DMS53 treated with DMSO at 0.1 percent for 48 hours (cell line): ENCODE results near the gene DCUN1D1.
"Not testable (repeated sequence)": the region's sequence is repeated elsewhere in the genome, so short reads cannot be mapped to it uniquely, and the experiment has no call there.

Source experiments
- DNase-seq: peaks from one replicate; lab custom pipeline; 2025; ENCODE audit not compliant: unreplicated experiment; lab: John Stamatoyannopoulos, UW

The DCUN1D1 gene

DNA sequence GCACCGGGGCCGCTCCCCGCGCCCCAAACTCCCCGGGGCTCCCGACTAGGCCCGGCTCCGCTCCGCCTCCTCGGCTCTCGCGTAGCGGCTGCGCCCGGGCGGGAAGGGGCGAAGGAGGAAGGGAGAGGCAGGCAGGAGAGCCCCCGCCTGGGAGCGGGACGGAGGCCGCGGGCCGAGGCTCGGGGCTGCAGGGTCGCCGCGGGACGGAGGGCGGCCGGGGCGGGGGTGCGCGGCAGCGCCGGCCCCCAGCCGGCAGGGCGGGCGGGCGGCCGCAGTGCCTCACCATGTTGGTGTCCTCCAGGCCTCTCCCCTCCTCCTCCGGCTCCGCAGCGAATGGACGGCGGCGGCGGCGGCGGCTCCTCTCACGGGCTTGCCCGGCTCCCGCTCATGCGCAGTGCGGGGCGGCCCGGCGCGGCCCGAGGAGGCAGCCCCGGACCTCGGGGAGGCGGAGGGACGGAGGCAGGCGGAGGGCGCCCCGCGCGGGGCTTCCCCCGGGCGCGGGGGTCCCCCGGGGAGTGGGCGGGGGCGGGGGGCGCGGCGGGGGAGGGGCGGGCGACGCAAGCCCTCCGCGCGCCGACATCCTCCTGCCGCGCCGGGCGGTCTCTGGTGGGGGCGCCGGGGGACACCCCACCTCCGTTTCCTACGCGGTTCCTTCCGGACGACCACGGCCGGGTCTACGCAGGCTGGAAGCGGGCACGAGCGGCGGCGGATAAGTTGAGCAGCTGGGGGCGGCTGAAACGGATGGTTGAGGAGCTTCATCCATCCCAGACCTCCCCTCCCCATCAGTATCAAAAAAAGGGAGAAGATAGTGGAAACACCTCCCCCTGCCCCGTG is at the start of gene DCUN1D1:
TSS of gene DCUN1D1 (minus strand) at position 335 of the 834 bp plus-strand sequence. CDS start at position 286, 49 bp downstream.
- DNase-seq: peak; percentile 51

DNA sequence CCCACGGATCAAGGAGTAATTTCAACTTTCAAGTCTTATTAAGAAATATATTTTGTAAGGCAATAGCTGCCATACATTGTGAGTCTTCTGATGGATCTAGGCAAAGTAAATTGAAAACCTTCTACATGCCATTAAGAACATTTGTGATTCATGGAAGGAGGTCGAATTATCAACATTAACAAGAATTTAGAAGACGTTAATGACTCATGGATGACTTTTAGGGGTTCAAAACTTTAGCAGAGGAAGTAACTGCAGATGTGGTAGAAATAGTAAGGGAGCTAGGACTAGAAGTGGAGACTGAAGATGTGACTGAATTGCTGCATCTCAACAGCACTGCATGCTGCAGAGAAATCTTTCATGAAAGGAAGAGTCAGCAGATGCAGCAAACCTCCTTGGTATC is 48.1 kb upstream of the DCUN1D1 start:
- no peak for DNase-seq

DNA sequence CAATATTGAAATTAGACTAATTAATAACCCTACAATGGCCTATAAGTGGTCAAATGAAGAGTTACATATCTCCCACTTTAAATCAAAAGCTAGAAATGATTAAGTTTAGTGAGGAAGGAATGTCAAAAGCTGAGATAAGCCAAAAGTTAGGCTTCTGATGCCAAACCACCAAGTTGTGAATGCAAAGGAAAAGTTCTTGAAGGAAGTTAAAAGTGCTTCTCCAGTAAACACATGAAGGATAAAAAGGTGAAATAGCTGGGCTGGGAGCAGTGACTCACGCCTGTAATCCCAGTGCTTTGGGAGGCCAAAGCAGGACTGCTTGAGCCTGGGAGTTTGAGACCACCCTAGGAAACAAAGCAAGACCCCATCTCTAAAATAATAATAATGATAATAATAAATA is 46.9 kb upstream of the DCUN1D1 start:
- DNase-seq: no peak

DNA sequence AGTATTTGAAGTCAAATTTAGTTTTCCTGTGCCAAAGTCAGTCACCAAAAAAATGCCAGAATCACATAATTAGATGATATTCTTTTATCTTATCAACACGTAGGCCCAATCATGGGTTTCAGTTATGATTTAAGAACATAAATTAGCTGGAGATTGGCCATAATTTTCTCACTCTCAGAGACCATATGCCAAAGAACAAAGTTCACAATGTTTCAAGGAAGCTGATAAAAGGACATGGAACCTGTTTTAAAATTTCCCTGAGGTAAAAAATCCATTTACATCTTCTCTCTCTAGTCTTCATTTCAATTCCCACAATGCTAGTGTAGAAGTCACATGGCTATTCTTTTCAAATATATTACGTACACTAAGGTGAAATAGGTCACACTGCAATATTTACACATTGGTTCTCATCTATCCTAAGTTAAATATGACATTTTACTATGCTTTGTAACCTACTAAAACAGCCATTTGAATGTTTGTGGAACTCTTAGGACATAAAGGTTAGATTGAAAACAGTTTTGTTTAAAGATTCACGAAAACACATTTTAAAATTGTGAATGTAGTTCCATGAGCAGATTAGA is 42.7 kb upstream of the DCUN1D1 start:
- peak; percentile 5 for DNase-seq

DNA sequence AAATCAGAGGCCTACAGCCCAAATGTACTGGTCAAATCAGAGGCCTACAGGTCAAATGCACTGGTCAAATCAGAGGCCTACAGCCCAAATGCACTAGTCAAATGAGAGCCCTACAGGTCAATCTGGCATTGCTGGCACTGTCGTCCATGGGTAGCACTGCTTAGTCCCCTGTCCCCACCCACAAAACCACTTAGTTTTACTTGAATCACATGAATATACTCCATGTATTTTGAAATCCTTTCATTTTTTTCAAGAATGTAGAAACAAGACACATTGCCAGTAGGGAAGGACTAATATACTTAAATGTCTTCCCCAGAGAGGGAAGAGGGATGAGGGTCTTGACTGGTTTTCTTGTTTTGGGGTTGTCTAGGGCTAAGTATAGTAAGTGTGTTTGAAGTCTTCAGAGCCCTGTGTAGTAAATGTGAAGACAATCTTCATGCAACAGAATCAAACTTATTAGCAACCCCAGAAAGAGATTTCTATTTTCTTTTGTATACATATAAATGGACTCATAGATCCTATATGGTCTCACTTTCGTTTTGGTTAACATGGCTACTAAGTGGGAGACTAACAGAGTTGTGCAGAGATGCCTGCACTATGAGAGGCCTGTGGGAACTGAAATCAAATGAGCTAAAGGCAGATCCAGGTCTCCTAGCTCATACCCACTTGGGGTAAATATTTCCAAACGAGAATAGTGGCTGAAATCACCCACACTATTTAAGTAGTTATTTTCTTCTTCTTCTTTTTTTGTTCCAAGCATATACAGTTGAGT is 38.3 kb upstream of the DCUN1D1 start:
- no peak for DNase-seq

DNA sequence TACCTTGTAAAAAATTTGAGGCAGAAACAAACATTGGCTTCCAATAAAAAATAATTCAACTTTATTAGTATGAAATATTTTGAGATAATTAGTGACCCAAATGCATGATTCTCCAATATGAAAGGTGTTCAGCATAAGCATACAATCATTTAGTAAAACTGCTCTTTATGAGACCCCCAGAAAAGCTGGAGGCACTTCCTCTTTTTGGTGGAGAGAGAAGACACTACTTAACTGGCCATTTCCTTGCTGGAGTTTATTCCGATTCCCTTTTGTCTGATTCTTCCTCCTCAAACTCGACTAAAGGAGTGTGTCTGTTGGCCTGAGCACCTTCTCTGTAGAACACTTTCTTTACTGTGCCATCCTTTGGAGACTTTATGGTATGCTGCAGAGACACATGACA is 34.8 kb upstream of the DCUN1D1 start:
- no peak for DNase-seq

DNA sequence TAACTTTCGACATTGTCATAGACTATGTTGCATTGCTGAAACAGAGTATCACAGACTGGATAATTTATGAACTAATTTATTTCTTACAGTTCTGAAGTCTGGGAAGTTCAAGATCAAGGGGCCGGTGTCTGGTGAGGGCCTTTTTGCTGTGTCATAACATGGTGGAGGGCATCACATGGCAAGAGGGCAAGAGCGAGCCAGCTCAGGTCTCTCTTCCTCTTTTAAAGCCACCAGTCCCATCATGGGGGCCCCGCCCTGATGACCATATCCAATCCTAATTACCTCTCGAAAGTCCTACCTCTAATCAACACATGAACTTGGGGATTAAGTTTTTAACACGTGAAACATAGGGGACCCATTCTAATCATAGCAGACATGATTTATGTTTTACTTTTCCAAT is 33.5 kb upstream of the DCUN1D1 start:
- no peak for DNase-seq

DNA sequence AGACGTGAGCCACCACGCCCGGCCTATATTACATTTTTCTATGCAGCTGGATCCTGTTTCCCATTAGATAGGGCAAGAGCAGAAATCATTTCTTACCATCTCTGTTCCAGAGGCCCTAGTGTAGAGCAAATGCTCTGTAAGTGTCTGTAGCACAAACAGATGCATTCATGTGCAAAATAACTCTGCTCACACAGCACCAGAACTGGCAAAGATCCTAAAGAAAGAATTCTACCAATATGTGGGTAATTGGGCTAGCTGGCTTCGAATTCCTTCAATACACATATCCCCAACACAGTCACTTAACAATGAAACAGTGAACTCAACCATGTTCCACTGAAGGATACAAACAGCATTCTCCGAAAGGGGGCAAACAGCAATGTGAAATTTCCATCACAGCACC is 32.7 kb upstream of the DCUN1D1 start:
- no peak for DNase-seq

DNA sequence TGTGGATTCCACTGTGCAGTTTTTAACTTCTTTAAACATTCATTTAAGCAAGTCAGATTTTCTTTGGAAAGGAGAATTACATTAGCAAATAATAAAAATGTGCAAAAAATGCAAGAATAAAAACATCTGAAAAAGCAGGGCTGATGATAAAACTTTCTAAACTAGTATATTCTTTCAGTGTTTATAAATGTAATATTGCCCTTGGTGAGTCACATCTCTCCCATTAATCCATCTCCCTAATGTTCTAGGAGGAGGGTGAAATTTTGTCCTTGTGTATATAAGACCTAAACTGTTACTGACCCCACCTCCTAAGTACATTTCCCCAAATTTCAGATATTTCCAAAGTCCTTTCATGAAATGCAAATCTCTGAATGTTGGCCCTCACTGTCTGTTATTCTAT is 28.5 kb upstream of the DCUN1D1 start:
- no peak for DNase-seq

DNA sequence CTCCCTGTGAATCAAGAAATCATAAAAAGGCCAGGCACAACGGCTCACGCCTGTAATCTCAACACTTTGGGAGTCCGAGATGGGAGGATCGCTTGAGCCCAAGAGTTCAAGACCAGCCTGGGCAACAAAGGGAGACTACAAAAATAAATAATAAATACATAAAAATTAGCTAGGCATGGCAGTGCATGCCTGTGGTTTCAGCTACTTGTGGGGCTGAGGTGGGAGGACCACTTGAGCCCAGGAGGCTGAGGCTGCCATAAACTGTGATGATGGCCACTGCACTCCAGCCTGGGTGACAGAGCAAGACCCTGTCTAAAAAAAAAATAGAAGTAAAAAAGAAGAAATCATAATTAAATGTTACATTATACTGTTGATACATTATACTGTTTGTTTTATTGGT is 28.0 kb upstream of the DCUN1D1 start:
- DNase-seq: no peak

DNA sequence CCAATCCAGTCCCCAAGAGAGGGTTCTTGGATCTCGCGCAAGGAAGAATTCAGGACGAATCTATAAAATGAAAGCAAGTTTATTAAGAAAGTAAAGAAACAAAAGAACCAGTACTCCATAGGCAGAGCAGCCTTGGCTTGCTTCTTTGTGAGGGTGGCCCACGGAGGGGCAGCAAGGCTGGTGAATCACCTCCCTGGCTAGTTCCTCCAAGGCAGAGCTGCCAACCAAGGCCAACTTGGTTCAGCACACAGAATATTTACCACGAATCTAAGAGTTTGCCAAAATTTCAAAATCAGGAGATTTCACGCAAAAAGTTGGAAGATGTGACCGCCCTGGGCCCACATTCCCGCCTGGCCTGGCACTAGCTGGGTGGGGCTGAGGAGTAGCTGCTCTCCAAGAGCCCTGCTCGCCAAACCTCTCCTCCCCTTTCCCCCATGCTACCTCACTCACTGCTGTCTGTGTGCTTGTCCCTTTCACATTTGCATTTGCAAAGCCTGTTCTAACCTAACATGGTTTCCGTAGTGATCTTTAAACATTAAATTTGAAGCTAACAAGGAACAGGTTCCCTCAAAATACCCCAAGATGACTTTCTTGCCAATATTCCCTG is 26.2 kb upstream of the DCUN1D1 start:
- DNase-seq: no peak

DNA sequence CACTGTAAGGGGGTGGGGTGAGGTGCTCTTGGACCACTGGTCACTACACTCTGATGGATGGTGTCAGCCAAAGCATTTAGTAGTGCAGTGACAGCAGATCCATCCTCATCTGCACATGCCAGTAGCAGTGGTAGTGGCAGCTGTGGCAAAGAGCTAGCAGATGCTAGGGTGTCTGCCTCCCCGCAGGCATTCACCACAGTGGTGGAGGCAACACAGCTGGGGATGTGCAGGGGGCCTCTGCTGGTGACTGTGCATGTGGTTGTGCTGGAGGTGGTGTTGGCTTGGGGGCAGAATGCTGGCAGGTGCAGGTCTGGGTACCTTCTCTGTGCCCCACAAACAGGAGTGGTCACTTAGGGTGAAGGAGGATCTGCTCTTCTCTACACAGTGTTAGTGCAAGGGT is 19.4 kb upstream of the DCUN1D1 start:
- no peak for DNase-seq

DNA sequence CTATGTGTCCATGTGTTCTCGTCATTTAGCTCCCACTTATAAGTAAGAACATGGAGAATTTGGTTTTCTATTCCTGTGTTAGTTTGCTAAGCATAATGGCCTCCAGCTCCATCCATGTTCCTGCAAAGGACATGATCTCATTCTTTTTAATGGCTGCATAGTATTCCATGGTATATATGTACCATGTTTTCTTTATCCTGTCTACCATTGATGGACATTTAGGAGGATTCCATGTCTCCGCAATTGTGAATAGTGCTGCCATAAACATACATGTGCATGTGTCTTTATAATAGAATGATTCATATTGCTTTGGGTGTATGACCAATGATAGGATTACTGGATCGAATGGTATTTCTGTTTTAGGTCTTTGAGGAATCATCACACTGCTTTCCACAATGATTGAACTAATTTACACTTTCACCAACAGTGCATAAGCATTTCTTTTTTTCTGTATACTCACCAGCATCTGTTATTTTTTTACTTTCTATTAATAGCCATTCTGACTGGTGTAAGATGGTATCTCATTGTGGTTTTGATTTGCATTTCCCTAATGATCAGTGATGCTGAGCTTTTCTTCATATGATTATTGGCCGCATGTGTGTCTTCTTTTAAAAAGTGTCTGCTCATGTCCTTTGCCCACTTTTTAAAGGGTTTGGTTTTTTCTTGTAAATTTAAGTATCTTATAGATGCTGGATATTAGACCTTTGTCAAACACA is 13.3 kb upstream of the DCUN1D1 start:
- DNase-seq: not testable (repeated sequence)

DNA sequence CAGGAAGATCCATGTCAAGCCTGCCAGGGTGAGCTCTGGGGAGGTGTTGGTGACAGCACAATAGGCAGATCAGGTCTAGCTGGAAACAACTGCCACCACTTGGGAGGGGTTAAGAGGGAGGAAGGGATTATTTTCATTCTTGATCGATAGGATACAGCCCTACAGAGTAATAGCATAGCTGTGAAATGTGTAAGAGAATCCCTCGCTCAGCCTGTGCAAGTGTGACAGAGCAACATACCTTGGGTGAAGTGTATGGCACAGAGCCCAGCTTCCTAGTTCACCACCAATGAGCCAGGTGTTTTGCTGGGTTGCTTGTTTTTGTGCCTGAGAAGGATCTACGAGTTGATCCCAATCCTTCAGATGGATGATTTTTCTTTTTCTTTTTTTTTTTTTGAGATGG is 9.2 kb upstream of the DCUN1D1 start:
- no peak for DNase-seq

DNA sequence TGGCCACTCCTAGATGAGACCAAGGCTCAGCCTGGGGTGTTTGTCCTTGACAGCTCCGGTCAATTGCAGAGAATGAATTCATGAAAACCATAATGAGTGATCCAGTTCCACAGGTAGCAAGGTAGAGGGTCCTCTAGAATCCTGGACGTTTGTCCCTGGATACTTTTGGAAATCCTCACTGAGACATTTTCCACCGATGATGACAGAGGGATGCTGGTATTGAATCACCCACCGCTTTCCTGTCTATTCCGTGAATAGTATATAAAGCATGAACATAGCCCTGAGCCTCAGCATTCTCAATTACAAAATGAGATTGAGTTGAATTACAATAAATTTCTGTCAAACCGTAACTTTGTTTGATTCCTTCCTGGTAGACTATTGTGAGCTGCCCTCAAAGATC is 5.7 kb upstream of the DCUN1D1 start:
- DNase-seq: no peak

DNA sequence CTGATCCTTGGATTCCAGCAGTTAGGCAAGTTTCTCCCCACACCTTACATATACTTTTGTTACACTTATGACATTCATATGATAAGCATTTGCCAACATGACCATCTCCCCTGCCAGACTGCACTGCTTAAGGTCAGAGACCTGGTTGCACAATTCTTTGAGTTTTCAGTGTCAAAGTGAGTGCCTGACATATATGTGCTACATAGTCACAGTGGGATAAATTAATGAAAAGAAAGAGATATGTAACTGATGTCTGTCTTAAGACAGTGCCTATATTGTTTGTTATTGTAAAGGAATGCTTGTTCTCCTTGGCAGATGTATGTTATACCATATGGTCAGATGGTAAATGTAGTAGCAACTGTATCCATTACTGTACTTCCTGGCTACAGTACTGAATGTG is 3.5 kb upstream of the DCUN1D1 start:
- no peak for DNase-seq

DNA sequence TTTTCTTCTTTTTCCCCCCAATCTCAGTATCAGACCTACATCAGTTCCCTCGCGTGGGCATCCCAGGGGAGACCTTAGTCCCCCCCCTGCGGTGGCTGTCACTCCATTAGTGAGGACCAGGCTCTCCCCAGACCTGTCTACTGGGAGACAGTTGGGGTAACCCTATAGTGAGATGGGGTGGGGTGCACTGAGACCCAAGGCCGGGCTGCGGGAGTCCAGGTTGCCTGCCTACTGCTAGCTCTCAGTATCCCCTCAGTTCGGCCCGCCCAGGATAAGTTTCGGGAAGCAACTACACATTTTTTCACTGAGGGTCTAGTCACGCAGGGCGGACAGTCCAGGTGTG is 671 bp upstream of the DCUN1D1 start:
- no peak for DNase-seq

DNA sequence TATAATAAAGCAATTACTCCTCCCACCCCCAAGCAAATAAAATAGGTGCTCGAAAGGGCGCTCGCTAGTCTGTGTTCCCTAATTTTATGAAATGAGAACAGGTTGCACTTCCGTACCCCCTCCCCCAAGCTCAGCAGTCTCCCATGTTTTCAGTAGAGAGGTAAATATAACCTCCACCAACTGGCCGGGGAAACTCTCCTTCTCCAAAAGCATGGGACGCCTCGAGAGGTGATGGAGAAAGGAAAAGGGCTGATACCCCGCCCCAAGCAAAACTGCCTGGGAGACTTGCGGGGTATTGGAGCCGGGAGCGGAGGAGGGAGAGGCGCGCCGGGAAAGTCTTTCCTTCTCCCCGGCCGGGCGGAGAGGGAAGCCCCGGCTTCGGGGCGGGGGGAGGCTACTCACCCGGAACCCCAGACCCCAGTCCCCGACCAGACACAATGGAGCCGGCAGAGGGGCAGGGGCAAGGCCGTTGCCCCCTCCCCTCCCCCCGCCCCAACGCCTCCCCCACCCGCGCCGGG is 605 bp downstream of the DCUN1D1 start:
- no peak for DNase-seq

DNA sequence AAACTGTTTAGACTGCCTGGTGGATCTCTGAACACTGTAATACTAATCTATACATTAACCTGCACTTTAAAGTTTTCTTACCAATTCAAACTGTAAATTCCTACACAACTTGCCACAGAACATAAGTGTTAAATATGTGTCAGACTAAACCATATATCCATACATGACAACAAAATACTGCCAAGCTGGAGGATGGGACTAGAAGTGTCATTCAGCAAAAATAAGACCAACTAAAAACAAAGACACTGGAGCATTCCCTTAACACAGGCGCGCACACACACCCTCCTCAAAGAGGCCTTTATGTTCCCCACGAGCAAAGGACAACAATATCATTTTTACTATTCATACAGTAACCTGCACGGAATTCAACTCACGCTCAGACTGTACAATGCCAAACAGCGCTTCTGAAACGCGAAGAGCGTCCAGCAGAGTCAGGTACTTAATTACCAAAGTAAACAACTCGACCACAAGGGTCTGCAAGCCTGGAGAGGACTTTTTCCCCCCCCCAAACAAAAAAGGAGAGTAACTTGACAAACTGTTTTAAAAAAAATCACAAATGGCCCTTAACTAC is 1.1 kb downstream of the DCUN1D1 start:
- no peak for DNase-seq

DNA sequence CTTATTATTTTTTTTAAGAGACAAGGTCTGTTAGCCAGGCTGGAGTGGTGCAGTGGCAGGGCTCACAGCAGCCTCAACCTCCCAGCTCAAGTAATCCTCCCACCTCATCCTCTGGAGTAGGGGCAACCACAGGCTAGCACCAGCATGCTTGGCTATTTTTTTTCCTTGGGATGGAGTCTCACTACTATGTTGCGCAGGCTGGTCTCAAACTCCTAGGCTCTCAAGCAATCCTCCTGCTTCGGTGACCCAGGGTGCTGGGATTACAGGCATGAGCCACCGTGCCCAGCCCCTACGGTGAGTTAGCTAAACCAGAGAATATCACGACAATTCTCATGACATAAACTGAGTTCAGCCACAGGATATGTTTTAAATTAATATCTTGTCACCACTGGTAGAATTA is 2.0 kb downstream of the DCUN1D1 start:
- DNase-seq: no peak

DNA sequence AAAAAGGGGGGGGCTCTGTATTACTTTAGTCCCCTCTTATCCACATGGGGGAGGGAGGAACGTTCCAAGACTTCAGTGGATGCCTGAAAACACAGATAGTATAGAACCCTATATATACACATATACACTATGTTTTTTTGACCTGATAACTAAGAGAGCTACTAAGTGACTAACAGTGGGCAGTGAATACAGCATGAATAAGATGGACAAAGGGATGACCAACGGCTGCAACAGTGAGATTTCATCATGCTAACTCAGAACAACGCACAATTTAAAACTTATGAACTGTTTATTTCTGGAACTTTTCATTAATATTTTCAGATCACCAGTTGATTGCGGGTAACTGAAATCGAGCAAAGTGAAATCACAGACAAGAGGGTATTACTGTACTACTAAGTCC is 7.3 kb downstream of the DCUN1D1 start:
- DNase-seq: no peak
